ENCODE results near the gene GCDH. TPM values are rescaled to one million over a fixed set of nuclear protein-coding genes. Genes with fewer than 3 reads are reported as not detected.

Gene GCDH
- total RNA-seq, 1 donor from 2014 or later, result 109 TPM

DNA sequence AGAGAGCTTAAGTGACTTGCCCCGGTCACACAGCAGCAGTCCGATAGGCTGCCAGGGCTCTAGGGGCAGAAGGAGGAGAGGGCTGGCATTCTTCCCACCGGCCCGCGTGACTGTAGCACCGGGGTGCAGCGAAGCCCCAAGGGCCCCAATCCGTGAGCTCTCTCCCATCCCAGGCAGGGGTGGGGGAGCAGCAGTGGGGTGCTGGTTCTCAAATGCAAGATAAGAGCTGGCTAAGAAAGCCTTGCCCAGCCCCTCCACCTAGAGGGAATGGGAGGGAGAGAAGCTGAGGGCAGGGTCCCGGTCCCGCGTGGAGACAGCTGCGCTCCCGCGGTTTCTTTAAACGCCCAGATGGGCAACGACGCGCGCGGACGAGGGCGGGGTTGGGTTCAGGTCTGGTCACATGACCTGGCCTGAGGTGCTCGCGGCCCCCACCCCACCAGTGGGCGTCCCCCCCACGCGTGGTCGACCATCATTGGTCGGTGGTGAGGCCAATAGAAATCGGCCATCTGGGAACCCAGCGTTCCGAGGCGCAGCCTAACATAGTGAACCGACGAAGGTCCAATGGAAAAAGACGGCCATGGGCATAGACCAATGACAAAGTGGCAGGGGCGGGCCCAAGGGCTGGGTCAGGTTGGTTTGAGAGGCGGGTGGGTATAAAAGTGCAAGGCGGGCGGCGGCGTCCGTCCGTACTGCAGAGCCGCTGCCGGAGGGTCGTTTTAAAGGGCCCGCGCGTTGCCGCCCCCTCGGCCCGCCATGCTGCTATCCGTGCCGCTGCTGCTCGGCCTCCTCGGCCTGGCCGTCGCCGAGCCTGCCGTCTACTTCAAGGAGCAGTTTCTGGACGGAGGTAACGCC is 47.2 kb downstream of the GCDH start, which contains the start of gene CALR:
Gene CALR (plus strand): TSS at position 683 of the 852 bp plus-strand sequence. CDS start 71 bp downstream, at position 754.
- peak; percentile 100 for DNase-seq (ENCODE audit: low spot score)
- ATAC-seq, result peak; percentile 80

GRCh38 chr19:12938779-12939601 is 48.0 kb downstream of the GCDH start:
- peak; percentile 8 for ATAC-seq
- peak; percentile 64 for DNase-seq (ENCODE audit: low spot score)

DNA sequence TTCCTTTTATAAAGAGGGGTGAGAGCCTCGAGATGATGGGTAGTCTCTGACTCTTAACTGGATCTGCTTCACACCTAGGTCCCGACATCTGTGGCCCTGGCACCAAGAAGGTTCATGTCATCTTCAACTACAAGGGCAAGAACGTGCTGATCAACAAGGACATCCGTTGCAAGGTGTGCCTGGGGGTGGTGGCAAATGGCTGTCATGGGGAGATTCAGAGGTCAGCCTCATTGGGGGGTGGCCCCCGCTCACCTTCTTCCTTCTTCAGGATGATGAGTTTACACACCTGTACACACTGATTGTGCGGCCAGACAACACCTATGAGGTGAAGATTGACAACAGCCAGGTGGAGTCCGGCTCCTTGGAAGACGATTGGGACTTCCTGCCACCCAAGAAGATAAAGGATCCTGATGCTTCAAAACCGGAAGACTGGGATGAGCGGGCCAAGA is 49.0 kb downstream of the GCDH start:
- ATAC-seq, result no peak
- DNase-seq (ENCODE audit: low spot score), result no peak

- ATAC-seq (no peak), DNase-seq (ENCODE audit: low spot score) (no peak)
These were observed 49.9 kb downstream of the GCDH start for GRCh38 chr19:12940897-12941296.

DNA sequence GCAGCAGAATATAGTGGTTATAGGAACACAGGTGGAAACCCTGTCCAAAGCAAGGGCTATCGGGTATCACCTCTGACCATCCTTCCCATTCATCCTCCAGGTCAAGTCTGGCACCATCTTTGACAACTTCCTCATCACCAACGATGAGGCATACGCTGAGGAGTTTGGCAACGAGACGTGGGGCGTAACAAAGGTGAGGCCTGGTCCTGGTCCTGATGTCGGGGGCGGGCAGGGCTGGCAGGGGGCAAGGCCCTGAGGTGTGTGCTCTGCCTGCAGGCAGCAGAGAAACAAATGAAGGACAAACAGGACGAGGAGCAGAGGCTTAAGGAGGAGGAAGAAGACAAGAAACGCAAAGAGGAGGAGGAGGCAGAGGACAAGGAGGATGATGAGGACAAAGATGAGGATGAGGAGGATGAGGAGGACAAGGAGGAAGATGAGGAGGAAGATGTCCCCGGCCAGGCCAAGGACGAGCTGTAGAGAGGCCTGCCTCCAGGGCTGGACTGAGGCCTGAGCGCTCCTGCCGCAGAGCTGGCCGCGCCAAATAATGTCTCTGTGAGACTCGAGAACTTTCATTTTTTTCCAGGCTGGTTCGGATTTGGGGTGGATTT is 52.6 kb downstream of the GCDH start:
- DNase-seq (ENCODE audit: low spot score) (no peak), ATAC-seq (no peak)

GRCh38 chr19:12944104-12944674 is 53.2 kb downstream of the GCDH start:
- ATAC-seq (no peak), DNase-seq (ENCODE audit: low spot score) (no peak)

GRCh38 chr19:12945479-12946091 is 54.6 kb downstream of the GCDH start, which contains the start of gene RAD23A:
TSS of gene RAD23A (plus strand) at chr19:12945862. CDS start at chr19:12945949, 87 bp downstream.
- ATAC-seq (peak; percentile 86), DNase-seq (ENCODE audit: low spot score) (peak; percentile 98)

GRCh38 chr19:12946092-12946721 is 55.2 kb downstream of the GCDH start:
- ATAC-seq (peak; percentile 79), DNase-seq (ENCODE audit: low spot score) (peak; percentile 77)

DNA sequence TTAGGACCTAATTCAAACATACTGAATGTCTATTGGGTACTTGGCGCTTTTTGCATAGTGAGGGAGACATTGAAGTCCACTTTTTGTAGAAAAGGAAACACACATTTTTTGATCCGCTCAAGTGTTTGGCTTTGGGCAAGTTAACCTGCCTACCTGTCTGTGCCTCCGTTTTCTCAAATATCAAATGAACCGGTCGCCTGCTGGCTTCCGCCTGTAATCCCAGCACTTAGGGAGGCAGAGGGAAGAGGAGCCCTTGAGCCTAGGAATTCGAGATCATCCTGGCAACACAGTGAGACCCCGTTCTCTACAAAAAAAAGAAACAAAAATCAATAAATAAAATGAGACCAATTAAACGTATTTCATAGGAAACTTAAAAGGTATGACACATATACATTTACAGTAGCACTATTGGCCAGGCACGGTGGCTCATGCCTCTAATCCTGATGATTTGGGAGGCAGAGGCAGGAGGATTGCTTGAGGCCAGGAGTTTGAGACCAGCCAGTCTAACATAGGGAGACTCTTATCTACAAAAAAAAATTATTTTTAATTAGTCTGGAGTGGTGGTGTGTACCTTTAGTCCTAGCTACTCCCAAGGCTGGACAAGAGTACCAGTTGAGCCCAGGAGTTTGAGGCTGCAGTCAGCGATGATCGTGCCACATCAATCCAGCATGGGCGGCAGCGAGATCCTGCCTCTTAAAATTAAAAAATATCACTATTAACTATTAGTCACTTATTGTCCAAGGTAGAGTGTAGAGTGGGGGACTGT is 56.0 kb downstream of the GCDH start:
- no peak for DNase-seq (ENCODE audit: low spot score)
- no peak for ATAC-seq

DNA sequence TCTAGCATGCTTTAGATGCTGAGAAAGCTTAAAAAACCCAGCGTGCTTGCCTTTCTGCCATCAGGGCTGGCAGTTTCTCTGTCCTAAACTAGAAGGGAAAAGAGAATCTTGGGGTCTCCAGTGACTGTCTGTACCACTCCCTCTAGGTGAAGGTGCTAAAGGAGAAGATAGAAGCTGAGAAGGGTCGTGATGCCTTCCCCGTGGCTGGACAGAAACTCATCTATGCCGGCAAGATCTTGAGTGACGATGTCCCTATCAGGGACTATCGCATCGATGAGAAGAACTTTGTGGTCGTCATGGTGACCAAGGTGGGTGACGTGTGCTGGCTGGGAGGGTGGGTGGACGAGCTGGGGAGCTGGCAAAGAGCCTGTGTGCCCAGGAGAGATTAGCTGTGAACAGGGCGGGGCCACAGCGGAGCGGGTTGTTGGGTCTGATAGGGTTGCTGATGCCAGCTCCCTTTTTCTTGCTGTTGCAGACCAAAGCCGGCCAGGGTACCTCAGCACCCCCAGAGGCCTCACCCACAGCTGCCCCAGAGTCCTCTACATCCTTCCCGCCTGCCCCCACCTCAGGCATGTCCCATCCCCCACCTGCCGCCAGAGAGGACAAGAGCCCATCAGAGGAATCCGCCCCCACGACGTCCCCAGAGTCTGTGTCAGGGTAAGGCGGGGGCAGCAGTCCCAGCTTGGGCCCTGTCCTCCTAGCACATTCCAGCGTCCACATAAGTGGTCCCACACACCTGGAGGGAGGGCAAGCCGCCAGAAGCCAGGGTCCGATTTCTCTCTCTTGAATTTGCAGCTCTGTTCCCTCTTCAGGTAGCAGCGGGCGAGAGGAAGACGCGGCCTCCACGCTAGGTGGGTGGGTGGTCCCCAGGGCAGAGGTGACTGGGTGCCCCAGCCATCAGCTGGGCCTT is 57.0 kb downstream of the GCDH start:
- no peak for DNase-seq (ENCODE audit: low spot score)
- no peak for ATAC-seq

GRCh38 chr19:12948612-12949362 is 57.8 kb downstream of the GCDH start:
- ATAC-seq (no peak), DNase-seq (ENCODE audit: low spot score) (no peak)

Other genes with a start within 250 kb of the GCDH start
- 54.8 TPM for gene MAN2B1, start 224.4 kb upstream of the GCDH start, total RNA-seq
- gene WDR83, start 224.4 kb upstream of the GCDH start, total RNA-seq, result 3.8 TPM
- gene DHPS, start 209.3 kb upstream of the GCDH start, total RNA-seq, result 41.6 TPM
- not detected for gene GNG14, start 203.2 kb upstream of the GCDH start, total RNA-seq
- gene FBXW9, start 194.5 kb upstream of the GCDH start, total RNA-seq, result 3.3 TPM
- 19.5 TPM for gene TNPO2, start 167.2 kb upstream of the GCDH start, total RNA-seq
- gene TRIR, start 156.5 kb upstream of the GCDH start, total RNA-seq, result 91.0 TPM
- 23.0 TPM for gene GET3, start 153.7 kb upstream of the GCDH start, total RNA-seq
- gene BEST2, start 139.4 kb upstream of the GCDH start, total RNA-seq, result not detected
- 23.2 TPM for gene HOOK2, start 115.6 kb upstream of the GCDH start, total RNA-seq
- 16.3 TPM for gene JUNB, start 99.7 kb upstream of the GCDH start, total RNA-seq
- 224 TPM for gene PRDX2, start 89.4 kb upstream of the GCDH start, total RNA-seq
- 1.5 TPM for gene THSD8, start 89.1 kb upstream of the GCDH start, total RNA-seq
- gene RNASEH2A, start 84.6 kb upstream of the GCDH start, total RNA-seq, result 3.0 TPM
- gene RTBDN, start 56.6 kb upstream of the GCDH start, total RNA-seq, result not detected
- 0.86 TPM for gene MAST1, start 52.6 kb upstream of the GCDH start, total RNA-seq
- gene DNASE2, start 9.7 kb upstream of the GCDH start, total RNA-seq, result 22.3 TPM
- 0.35 TPM for gene KLF1, start 4.0 kb upstream of the GCDH start, total RNA-seq
- not detected for gene SYCE2, start 28.1 kb downstream of the GCDH start, total RNA-seq
- 34.2 TPM for gene FARSA, start 42.6 kb downstream of the GCDH start, total RNA-seq
- 1,041 TPM for gene CALR, start 47.4 kb downstream of the GCDH start, total RNA-seq
- gene RAD23A, start 54.7 kb downstream of the GCDH start, total RNA-seq, result 42.6 TPM
- 12.0 TPM for gene GADD45GIP1, start 66.1 kb downstream of the GCDH start, total RNA-seq
- gene DAND5, start 78.4 kb downstream of the GCDH start, total RNA-seq, result not detected
- 41.4 TPM for gene NFIX, start 104.3 kb downstream of the GCDH start, total RNA-seq
- 1.5 TPM for gene LYL1, start 211.7 kb downstream of the GCDH start, total RNA-seq
- gene TRMT1, start 225.6 kb downstream of the GCDH start, total RNA-seq, result 15.8 TPM
- gene NACC1, start 227.1 kb downstream of the GCDH start, total RNA-seq, result 26.7 TPM